Gastroesophageal sphincter (tissue), 4 donors: ENCODE data around the gene EFHC1. TPM values are rescaled to one million over a fixed set of nuclear protein-coding genes. Genes with fewer than 3 reads are reported as not detected.
"Not testable (repeated sequence)": the region's sequence is repeated elsewhere in the genome, so short reads cannot be mapped to it uniquely, and the experiment has no call there.

Experiments used
- ATAC-seq: fragments of 150-250 bp; one replicate; pipeline ENCODE4 v1.9.1; 2016; ENCODE audit warnings: mild to moderate bottlenecking, moderate library complexity
- H3K27ac ChIP-seq, 4 donors: fragments of 200-600 bp; sonication (generic) in 3 of 4; 1 replicate in 3 of 4; 2 replicates in 1 of 4; pipeline ENCODE4 v1.5.1; 2016 to 2019
- H3K27me3 ChIP-seq: fragments of 200-600 bp; sonication (generic); one replicate; pipeline ENCODE4 v1.5.1; 2019
- H3K36me3 ChIP-seq, 2 donors: fragments of 200-600 bp; sonication (generic); one replicate each; pipeline ENCODE4 v1.5.1; 2019; ENCODE audit warnings: control low read depth in 1 of 2
- H3K4me1 ChIP-seq, 3 donors: fragments of 200-600 bp; sonication (generic); 1 replicate in 2 of 3; 2 replicates in 1 of 3; pipeline ENCODE4 v1.5.1; 2016 to 2019; ENCODE audit warnings: control low read depth in 2 of 3
- H3K4me3 ChIP-seq, 2 donors: fragments of 200-600 bp; sonication (generic); one replicate each; pipeline ENCODE4 v1.5.1; 2019; ENCODE audit warnings: mild to moderate bottlenecking in 1 of 2, moderate library complexity in 1 of 2
- H3K9me3 ChIP-seq, 3 donors: fragments of 200-600 bp; sonication (generic); one replicate each; pipeline ENCODE4 v1.5.1; 2017 to 2019; ENCODE audit warnings: control low read depth in 2 of 3
- CTCF ChIP-seq, 4 experiments: fragments of 200-600 bp in 2 of 4; fragments of 450-650 bp in 2 of 4; sonication (generic) in 1 of 4; IDR thresholded peaks; one replicate each; pipeline ENCODE4 v1.5.1; 2017 to 2019; ENCODE audit warnings: antibody characterized with exemption in 4 of 4, mild to moderate bottlenecking in 2 of 4, moderate library complexity in 2 of 4
- EP300 ChIP-seq: sonication (generic); formaldehyde crosslinking; IDR thresholded peaks from one replicate; pipeline ENCODE4 v1.6.1; 2017; ENCODE audit warnings: antibody characterized with exemption, mild to moderate bottlenecking
- POLR2A ChIP-seq, 2 donors: fragments of 450-650 bp; IDR thresholded peaks; one replicate each; pipeline ENCODE4 v1.6.1; 2017; ENCODE audit warnings: antibody characterized with exemption in 2 of 2, mild to moderate bottlenecking in 2 of 2, moderate library complexity in 1 of 2
- POLR2AphosphoS5 ChIP-seq: sonication (generic); formaldehyde crosslinking; IDR thresholded peaks from one replicate; pipeline ENCODE4 v1.6.1; 2017; ENCODE audit warnings: antibody characterized with exemption
- WGBS, 2 donors: methylation state at CpG; one replicate each; pipeline ENCODE4 v1.1.5; 2018; ENCODE audit warnings: low coverage in 1 of 2; 5-methylcytosine and 5-hydroxymethylcytosine counted together
- total RNA-seq, 4 donors: library from RNA; depleted of rRNA; stranded (reverse); fragments of >200 nt; gene quantifications; one replicate each; pipeline ENCODE4 v1.1.0, GENCODE V29; 2016

Gene EFHC1
- total RNA-seq, 4 donors from 2014 or later, result 5.1 to 27.4 (median 12.9) TPM

- no peak for ATAC-seq
These were observed 34.4 kb downstream of the EFHC1 start for GRCh38 chr6:52454556-52454955.

GRCh38 chr6:52457096-52457495 is 37.0 kb downstream of the EFHC1 start:
- H3K4me1 ChIP-seq, result no peaks in the 10 kb centered on the region
- no peak for TF ChIP-seq EP300
- TF ChIP-seq POLR2AphosphoS5, result no peak
- TF ChIP-seq CTCF (IDR thresholded peaks at IDR 0.05), result no peak
- TF ChIP-seq POLR2A (IDR thresholded peaks at IDR 0.05), result no peak
- no peaks in the 10 kb centered on the region for H3K9me3 ChIP-seq
- H3K36me3 ChIP-seq, result peaks cover 0 to 26% of the 10 kb centered on the region in 2 donors
- no peak overlapping the region for H3K4me3 ChIP-seq
- no peak overlapping the region for H3K27ac ChIP-seq
- no peak for ATAC-seq
- no peaks in the 10 kb centered on the region for H3K27me3 ChIP-seq
- WGBS, 2 donors, result 92% methylated on average over 2 of the region's 2 CpGs

More at GRCh38 chr6:52454556-52454955, 34.4 kb downstream of the EFHC1 start:
- H3K27ac ChIP-seq, result no peak overlapping the region
- H3K27me3 ChIP-seq, result no peaks in the 10 kb centered on the region
- H3K36me3 ChIP-seq, result peaks cover 0 to 34% of the 10 kb centered on the region in 2 donors
- no peaks in the 10 kb centered on the region for H3K4me1 ChIP-seq
- H3K9me3 ChIP-seq, result peaks cover 0 to 10% (median 0%) of the 10 kb centered on the region in 3 donors
- H3K4me3 ChIP-seq, result no peak overlapping the region
- TF ChIP-seq POLR2AphosphoS5 (no peak), EP300 (no peak), POLR2A (IDR thresholded peaks at IDR 0.05) (no peak), CTCF (IDR thresholded peaks at IDR 0.05) (no peak)
- WGBS, 2 donors, result 40% methylated on average over 2 of the region's 2 CpGs; no CpG with 5 or more reads in 1 of the 2 donors

GRCh38 chr6:52461194-52461593 is 41.1 kb downstream of the EFHC1 start:
- not testable (repeated sequence) for H3K9me3 ChIP-seq, H3K36me3 ChIP-seq, ATAC-seq, H3K27ac ChIP-seq, H3K4me3 ChIP-seq, H3K27me3 ChIP-seq, H3K4me1 ChIP-seq
- 94 to 95% methylated on average over 2 of the region's 2 CpGs for whole genome bisulfite sequencing, 2 donors

GRCh38 chr6:52474173-52474572 is 54.0 kb downstream of the EFHC1 start:
- no peak for TF ChIP-seq POLR2A (IDR thresholded peaks at IDR 0.05)
- no peak for TF ChIP-seq CTCF (IDR thresholded peaks at IDR 0.05)
- no peak for TF ChIP-seq POLR2AphosphoS5
- no peak for TF ChIP-seq EP300
- H3K9me3 ChIP-seq, result no peaks in the 10 kb centered on the region
- no peaks in the 10 kb centered on the region for H3K27me3 ChIP-seq
- no peak overlapping the region for H3K27ac ChIP-seq
- no peaks in the 10 kb centered on the region for H3K36me3 ChIP-seq
- WGBS, 2 donors, result 93 to 95% methylated on average over 4 of the region's 4 CpGs
- H3K4me1 ChIP-seq, result no peaks in the 10 kb centered on the region
- no peak for ATAC-seq
- no peak overlapping the region for H3K4me3 ChIP-seq

- Histone ChIP-seq H3K4me3 (no peak overlapping the region), H3K9me3 (no peaks in the 10 kb centered on the region), H3K27ac (no peak overlapping the region), H3K27me3 (no peaks in the 10 kb centered on the region), H3K36me3 (peaks cover 0 to 9% of the 10 kb centered on the region in 2 donors), H3K4me1 (no peaks in the 10 kb centered on the region)
- WGBS, 2 donors, result 25 to 45% methylated on average over 2 of the region's 2 CpGs
- no peak for TF ChIP-seq CTCF (IDR thresholded peaks at IDR 0.05)
- TF ChIP-seq EP300, result no peak
- TF ChIP-seq POLR2AphosphoS5, result no peak
- TF ChIP-seq POLR2A (IDR thresholded peaks at IDR 0.05), result no peak
- no peak for ATAC-seq
These were observed 55.2 kb downstream of the EFHC1 start for GRCh38 chr6:52475307-52475706.
